Esophagus squamous epithelium (tissue), 5 donors: Measurements from ENCODE around the gene KRT37. TPM values are rescaled to one million over a fixed set of nuclear protein-coding genes. Genes with fewer than 3 reads are reported as not detected.

Experiments used
- DNase-seq: peaks from one replicate; lab custom pipeline; 2025; lab: John Stamatoyannopoulos, UW
- H3K27ac ChIP-seq, 4 donors: fragments of 200-600 bp; sonication (generic); one replicate each; pipeline ENCODE4 v1.5.1; 2016 to 2019; ENCODE audit warnings: mild to moderate bottlenecking in 1 of 4
- H3K27me3 ChIP-seq, 4 donors: fragments of 200-600 bp; sonication (generic); 1 replicate in 3 of 4; 2 replicates in 1 of 4; pipeline versions ENCODE4 v1.5.1 to v1.6.0; 2017 to 2021; ENCODE audit warnings: antibody characterized with exemption in 1 of 4
- H3K36me3 ChIP-seq, 3 donors: fragments of 200-600 bp; sonication (generic); one replicate each; pipeline ENCODE4 v1.5.1; 2016 to 2019
- H3K4me1 ChIP-seq, 3 donors: fragments of 200-600 bp; sonication (generic); one replicate each; pipeline ENCODE4 v1.5.1; 2017 to 2019
- H3K4me3 ChIP-seq, 4 donors: fragments of 200-600 bp; sonication (generic); 1 replicate in 3 of 4; 2 replicates in 1 of 4; pipeline ENCODE4 v1.5.1; 2016 to 2019; ENCODE audit warnings: mild to moderate bottlenecking in 2 of 4, moderate library complexity in 1 of 4
- H3K9me3 ChIP-seq, 3 donors: fragments of 200-600 bp; sonication (generic); one replicate each; pipeline ENCODE4 v1.5.1; 2016 to 2019
- CTCF ChIP-seq, 6 experiments: fragments of 450-650 bp in 4 of 6; fragments of 200-600 bp in 2 of 6; sonication (generic) in 2 of 6; IDR thresholded peaks; one replicate each; pipeline ENCODE4 v1.5.1; 2016 to 2019; ENCODE audit warnings: antibody characterized with exemption in 6 of 6, mild to moderate bottlenecking in 4 of 6, moderate library complexity in 4 of 6
- POLR2A ChIP-seq, 4 donors: fragments of 450-650 bp; IDR thresholded peaks; one replicate each; pipeline ENCODE4 v1.6.1; 2017; ENCODE audit warnings: antibody characterized with exemption in 4 of 4, mild to moderate bottlenecking in 4 of 4, moderate library complexity in 3 of 4
- WGBS, 2 donors: methylation state at CpG; one replicate each; pipeline ENCODE4 v1.1.5; 2018; 5-methylcytosine and 5-hydroxymethylcytosine counted together
- intact Hi-C: fragments of 100-400 bp; cut with DNase I; formaldehyde crosslinking; loops from one replicate; pipeline ENCODE4 v1.15.0; 2022
- total RNA-seq, 4 donors: library from RNA; depleted of rRNA; stranded (reverse); fragments of >200 nt; gene quantifications; one replicate each; pipeline ENCODE4 v1.1.0, GENCODE V29; 2016
- donor health status: DM: yes; HTN: yes; CAD: no.

The KRT37 gene
- total RNA-seq, 4 donors from 2014 or later: not detected

GRCh38 chr17:41455236-41455635, 30.9 kb upstream of the KRT37 start:
- DNase-seq: no peak
- TF ChIP-seq CTCF (IDR thresholded peaks at IDR 0.05): no peak
- no peak for TF ChIP-seq POLR2A (IDR thresholded peaks at IDR 0.05)
- no peak overlapping the region for H3K4me3 ChIP-seq
- H3K27me3 ChIP-seq: no peaks in the 10 kb centered on the region
- H3K4me1 ChIP-seq: peaks cover 12 to 55% (median 23%) of the 10 kb centered on the region in 3 donors
- peak overlapping the region in 3 of 4 donors; percentile 14 to 73 (median 55) for H3K27ac ChIP-seq
- H3K9me3 ChIP-seq: no peaks in the 10 kb centered on the region
- intact Hi-C loops: no loop called here
- no peaks in the 10 kb centered on the region for H3K36me3 ChIP-seq
- WGBS, 2 donors: 86% methylated on average over 1 of the region's 1 CpG; no CpG with 5 or more reads in 1 of the 2 donors

DNA sequence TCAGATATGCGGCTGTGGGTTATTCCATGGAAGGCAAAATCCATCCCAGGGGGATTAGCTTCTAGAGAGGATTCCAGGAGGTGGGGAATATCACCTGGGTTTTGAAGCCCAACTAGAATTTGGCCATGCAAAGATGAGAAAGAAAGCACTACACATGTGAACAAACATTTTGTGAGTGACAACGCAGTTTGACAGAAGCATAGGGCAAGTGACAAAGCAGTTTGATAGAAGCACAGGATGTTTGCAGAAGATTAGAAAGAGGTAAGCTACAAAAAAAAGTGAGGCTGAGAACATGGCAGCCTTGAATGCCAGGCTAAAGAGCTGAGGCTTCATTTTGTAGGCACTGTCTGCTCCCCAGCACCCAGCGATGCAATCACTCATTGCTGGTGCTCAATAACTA, 28.7 kb upstream of the KRT37 start:
- Histone ChIP-seq H3K4me3 (no peak overlapping the region), H3K4me1 (peaks cover 9 to 35% (median 23%) of the 10 kb centered on the region in 3 donors), H3K27ac (no peak overlapping the region), H3K27me3 (no peaks in the 10 kb centered on the region), H3K36me3 (no peaks in the 10 kb centered on the region), H3K9me3 (no peaks in the 10 kb centered on the region)
- no peak for DNase-seq
- intact Hi-C loops: no loop called here
- 86% methylated on average over 3 of the region's 3 CpGs for WGBS, 2 donors
- TF ChIP-seq POLR2A (IDR thresholded peaks at IDR 0.05) (no peak), CTCF (IDR thresholded peaks at IDR 0.05) (no peak)

GRCh38 chr17:41452281-41452680, 27.9 kb upstream of the KRT37 start:
- H3K36me3 ChIP-seq: no peaks in the 10 kb centered on the region
- TF ChIP-seq CTCF (IDR thresholded peaks at IDR 0.05): no peak
- no peak for TF ChIP-seq POLR2A (IDR thresholded peaks at IDR 0.05)
- H3K4me3 ChIP-seq: no peak overlapping the region
- no peaks in the 10 kb centered on the region for H3K9me3 ChIP-seq
- peaks cover 9 to 27% (median 20%) of the 10 kb centered on the region in 3 donors for H3K4me1 ChIP-seq
- no peak for DNase-seq
- 55 to 57% methylated on average over 4 of the region's 4 CpGs for WGBS, 2 donors
- intact Hi-C loops: no loop called here
- no peak overlapping the region for H3K27ac ChIP-seq
- no peaks in the 10 kb centered on the region for H3K27me3 ChIP-seq

- no peak overlapping the region for H3K27ac ChIP-seq
- no peak overlapping the region for H3K4me3 ChIP-seq
- H3K9me3 ChIP-seq: no peaks in the 10 kb centered on the region
- DNase-seq: no peak
- H3K4me1 ChIP-seq: peaks cover 5 to 17% (median 12%) of the 10 kb centered on the region in 3 donors
- WGBS, 2 donors: 83 to 90% methylated on average over 2 of the region's 2 CpGs
- no peaks in the 10 kb centered on the region for H3K27me3 ChIP-seq
- H3K36me3 ChIP-seq: no peaks in the 10 kb centered on the region
- intact Hi-C loops: no loop called here
- TF ChIP-seq CTCF (IDR thresholded peaks at IDR 0.05) (no peak), POLR2A (IDR thresholded peaks at IDR 0.05) (no peak)
Measured at GRCh38 chr17:41451154-41451728, 26.9 kb upstream of the KRT37 start.

DNA sequence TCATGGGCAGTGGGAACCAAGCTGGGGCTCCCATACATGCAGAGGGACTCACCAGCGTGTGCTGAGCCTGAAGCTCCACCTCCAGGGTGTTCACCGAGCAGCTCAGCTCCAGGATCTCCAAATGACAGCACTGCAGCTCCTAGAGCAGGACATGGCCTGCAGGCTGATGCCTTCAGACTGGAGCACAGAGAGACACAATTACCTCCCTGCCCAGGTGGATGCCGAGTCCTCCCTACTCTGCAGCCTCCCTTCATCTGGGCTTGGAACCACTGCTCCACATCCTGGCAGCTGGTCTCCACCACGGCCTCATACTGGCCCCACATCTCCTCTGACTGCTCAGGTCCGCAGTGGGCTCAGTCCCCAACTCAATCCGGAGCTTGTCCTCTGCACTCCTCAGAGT, 24.6 kb upstream of the KRT37 start:
- Histone ChIP-seq H3K9me3 (no peaks in the 10 kb centered on the region), H3K36me3 (no peaks in the 10 kb centered on the region), H3K27me3 (peaks cover 0 to 18% (median 0%) of the 10 kb centered on the region in 4 donors), H3K4me3 (no peak overlapping the region), H3K4me1 (no peaks in the 10 kb centered on the region), H3K27ac (no peak overlapping the region)
- DNase-seq: no peak
- intact Hi-C loops: no loop called here
- TF ChIP-seq POLR2A (IDR thresholded peaks at IDR 0.05) (no peak), CTCF (IDR thresholded peaks at IDR 0.05) (no peak)
- 81 to 96% methylated on average over 4 to 6 of the region's 6 CpGs for WGBS, 2 donors
